LNCAP (cell line): ENCODE data around the gene ODF2L.

Experiments
- CTCF ChIP-seq: fragments of 450-650 bp; IDR thresholded peaks from 2 replicates; pipeline ENCODE4 v1.5.1; 2017; ENCODE audit warnings: mild to moderate bottlenecking

Gene ODF2L

GRCh38 chr1:86416343-86416742, 20.2 kb upstream of the ODF2L start:
- TF ChIP-seq CTCF: no peak

GRCh38 chr1:86410879-86411278, 14.8 kb upstream of the ODF2L start:
- no peak for TF ChIP-seq CTCF

- no peak for TF ChIP-seq CTCF
Observed at GRCh38 chr1:86409416-86410021, 13.4 kb upstream of the ODF2L start.

GRCh38 chr1:86396498-86396890, 371 bp upstream of the ODF2L start:
- no peak for TF ChIP-seq CTCF

- no peak for TF ChIP-seq CTCF
Observed at GRCh38 chr1:86394416-86394815, 1.7 kb downstream of the ODF2L start.

- TF ChIP-seq CTCF: no peak
Observed at GRCh38 chr1:86389307-86389706, 6.8 kb downstream of the ODF2L start.

- TF ChIP-seq CTCF: no peak
Observed at GRCh38 chr1:86388777-86389176, 7.3 kb downstream of the ODF2L start.
